Fibroblast of lung (primary cell): ENCODE results near the gene TMEM132D. TPM values are rescaled to one million over a fixed set of nuclear protein-coding genes. Genes with fewer than 3 reads are reported as not detected.
A peak's percentile ranks its signal among the peaks of the same experiment; 100 is the strongest.

Experiments used
- DNase-seq, 2 donors: peaks; one replicate each; pipeline versions ENCODE4 v3.0.0 to v3.0.0-alpha.2; 2010; ENCODE audit warnings: low read depth in 2 of 2
- H2AFZ ChIP-seq: 2 replicates; pipeline ENCODE4 v1.5.1; 2012; ENCODE audit warnings: low read length, control low read depth, inconsistent platforms
- H3K27ac ChIP-seq: 2 replicates; pipeline ENCODE4 v1.5.1; 2011; ENCODE audit warnings: low read length, control low read depth; ENCODE audit not compliant: insufficient read depth
- H3K27me3 ChIP-seq: 2 replicates; pipeline ENCODE4 v1.5.1; 2011; ENCODE audit warnings: mild to moderate bottlenecking, low read length; ENCODE audit not compliant: control insufficient read depth, insufficient read depth
- H3K36me3 ChIP-seq: 2 replicates; pipeline ENCODE4 v1.5.1; 2011; ENCODE audit warnings: low read length; ENCODE audit not compliant: control insufficient read depth, insufficient read depth
- H3K4me1 ChIP-seq: 2 replicates; pipeline ENCODE4 v1.5.1; 2011; ENCODE audit warnings: low read length; ENCODE audit not compliant: control insufficient read depth, insufficient read depth; ENCODE audit errors: extremely low read depth
- H3K4me2 ChIP-seq: 2 replicates; pipeline ENCODE4 v1.5.1; 2011; ENCODE audit warnings: low read length, control low read depth; ENCODE audit not compliant: insufficient read depth; ENCODE audit errors: extremely low read depth
- H3K4me3 ChIP-seq, 4 experiments: fragments of 200-600 bp in 1 of 4; sonication (generic) in 1 of 4; replicated peaks in 1 of 4; 2 replicates each; pipeline ENCODE4 v1.5.1; 2011 to 2016; ENCODE audit warnings: low read length in 4 of 4, low read depth in 3 of 4, mild to moderate bottlenecking in 3 of 4, control low read depth in 2 of 4, inconsistent platforms in 1 of 4, mixed read lengths in 1 of 4; ENCODE audit not compliant: insufficient read depth in 1 of 4; ENCODE audit errors: control extremely low read depth in 1 of 4
- H3K79me2 ChIP-seq: 2 replicates; pipeline ENCODE4 v1.5.1; 2012; ENCODE audit warnings: mild to moderate bottlenecking, low read length, inconsistent platforms; ENCODE audit not compliant: control insufficient read depth, insufficient read depth
- H3K9ac ChIP-seq: 2 replicates; pipeline ENCODE4 v1.5.1; 2011; ENCODE audit warnings: mild to moderate bottlenecking, low read length, control low read depth; ENCODE audit not compliant: insufficient read depth
- H3K9me3 ChIP-seq: 2 replicates; pipeline ENCODE4 v1.5.1; 2012; ENCODE audit warnings: low read depth, low read length; ENCODE audit not compliant: control insufficient read depth, insufficient read depth
- H4K20me1 ChIP-seq: 2 replicates; pipeline ENCODE4 v1.5.1; 2011; ENCODE audit warnings: low read length; ENCODE audit not compliant: control insufficient read depth, insufficient read depth; ENCODE audit errors: extremely low read depth
- EZH2 ChIP-seq: IDR thresholded peaks from 2 replicates; pipeline ENCODE4 v1.5.1; 2012; ENCODE audit warnings: low read length, control low read depth, mild to moderate bottlenecking; ENCODE audit errors: missing control alignments
- polyA plus RNA-seq, 2 donors: library from polyadenylated mRNA; depleted of rRNA in 1 of 2; stranded (reverse) in 1 of 2; unstranded in 1 of 2; fragments of >200 nt; gene quantifications; 2 replicates each; pipeline ENCODE4 v1.2.1, GENCODE V29; 2011 to 2012; ENCODE audit warnings: missing spikeins in 1 of 2
- total RNA-seq: library from RNA; depleted of rRNA; stranded (reverse); fragments of >200 nt; gene quantifications from 2 replicates; pipeline ENCODE4 v1.2.1, GENCODE V29; 2014
- TF ChIP-seq, protein P1 (sequence below), 2 donors: IDR thresholded peaks in 1 of 2; conservative IDR thresholded peaks in 1 of 2; 1 replicate in 1 of 2; 2 replicates in 1 of 2; pipeline ENCODE4 v1.5.1; 2011 to 2012; ENCODE audit warnings: low read length in 2 of 2, control low read depth in 1 of 2, inconsistent platforms in 1 of 2, low read depth in 1 of 2, mild to moderate bottlenecking in 1 of 2

The TMEM132D gene
- total and polyA plus RNA-seq, 2 donors (not counting 1 experiment from before 2014, with no cell fraction given) = not detected

DNA sequence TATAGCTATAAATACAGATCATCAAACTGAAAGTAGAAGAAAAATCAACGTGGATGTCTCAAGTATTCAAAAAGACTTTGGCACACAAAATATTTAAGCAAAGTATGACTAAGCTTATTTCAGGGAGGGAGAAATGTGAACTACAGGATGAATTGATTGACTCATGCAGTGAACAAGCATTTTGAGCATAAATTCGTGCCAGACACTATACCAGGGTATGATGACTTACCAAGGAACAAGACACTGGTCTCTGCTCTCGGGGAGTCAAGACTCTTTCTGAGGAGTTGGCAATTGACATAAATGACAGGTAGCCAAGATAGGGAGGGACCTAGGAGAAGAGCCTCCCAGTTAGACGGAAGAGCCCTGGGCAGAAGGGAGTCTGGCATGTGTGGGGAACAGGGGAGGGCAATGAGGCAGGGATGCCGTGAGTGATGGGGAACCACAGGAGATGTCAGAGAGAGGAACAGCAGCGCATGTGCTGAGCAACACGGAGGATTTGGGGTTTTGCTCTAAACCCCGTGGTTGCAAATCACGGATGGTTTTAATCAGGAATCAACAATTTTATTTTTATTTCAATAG, 115.2 kb downstream of the TMEM132D start:
- no peaks in the 10 kb centered on the region for H3K9me3 ChIP-seq
- no peaks in the 10 kb centered on the region for H3K27me3 ChIP-seq
- no peaks in the 10 kb centered on the region for H3K4me1 ChIP-seq
- H4K20me1 ChIP-seq = no peaks in the 10 kb centered on the region
- H3K4me2 ChIP-seq = no peak overlapping the region
- H3K9ac ChIP-seq = no peak overlapping the region
- H3K27ac ChIP-seq = no peak overlapping the region
- H3K36me3 ChIP-seq = no peaks in the 10 kb centered on the region
- H3K4me3 ChIP-seq = no peak overlapping the region
- TF ChIP-seq, protein P1, sequence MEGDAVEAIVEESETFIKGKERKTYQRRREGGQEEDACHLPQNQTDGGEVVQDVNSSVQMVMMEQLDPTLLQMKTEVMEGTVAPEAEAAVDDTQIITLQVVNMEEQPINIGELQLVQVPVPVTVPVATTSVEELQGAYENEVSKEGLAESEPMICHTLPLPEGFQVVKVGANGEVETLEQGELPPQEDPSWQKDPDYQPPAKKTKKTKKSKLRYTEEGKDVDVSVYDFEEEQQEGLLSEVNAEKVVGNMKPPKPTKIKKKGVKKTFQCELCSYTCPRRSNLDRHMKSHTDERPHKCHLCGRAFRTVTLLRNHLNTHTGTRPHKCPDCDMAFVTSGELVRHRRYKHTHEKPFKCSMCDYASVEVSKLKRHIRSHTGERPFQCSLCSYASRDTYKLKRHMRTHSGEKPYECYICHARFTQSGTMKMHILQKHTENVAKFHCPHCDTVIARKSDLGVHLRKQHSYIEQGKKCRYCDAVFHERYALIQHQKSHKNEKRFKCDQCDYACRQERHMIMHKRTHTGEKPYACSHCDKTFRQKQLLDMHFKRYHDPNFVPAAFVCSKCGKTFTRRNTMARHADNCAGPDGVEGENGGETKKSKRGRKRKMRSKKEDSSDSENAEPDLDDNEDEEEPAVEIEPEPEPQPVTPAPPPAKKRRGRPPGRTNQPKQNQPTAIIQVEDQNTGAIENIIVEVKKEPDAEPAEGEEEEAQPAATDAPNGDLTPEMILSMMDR (conservative IDR thresholded peaks at IDR 0.05 in 1 of 2, IDR thresholded peaks at IDR 0.05 in 1 of 2; ENCODE audit: low read depth in 1 of 2, low read length in 2 of 2) = no peak
- TF ChIP-seq EZH2 = no peak
- no peaks in the 10 kb centered on the region for H3K79me2 ChIP-seq
- no peak overlapping the region for H2AFZ ChIP-seq
- peak in 1 of 2 donors; percentile 83 for DNase-seq

DNA sequence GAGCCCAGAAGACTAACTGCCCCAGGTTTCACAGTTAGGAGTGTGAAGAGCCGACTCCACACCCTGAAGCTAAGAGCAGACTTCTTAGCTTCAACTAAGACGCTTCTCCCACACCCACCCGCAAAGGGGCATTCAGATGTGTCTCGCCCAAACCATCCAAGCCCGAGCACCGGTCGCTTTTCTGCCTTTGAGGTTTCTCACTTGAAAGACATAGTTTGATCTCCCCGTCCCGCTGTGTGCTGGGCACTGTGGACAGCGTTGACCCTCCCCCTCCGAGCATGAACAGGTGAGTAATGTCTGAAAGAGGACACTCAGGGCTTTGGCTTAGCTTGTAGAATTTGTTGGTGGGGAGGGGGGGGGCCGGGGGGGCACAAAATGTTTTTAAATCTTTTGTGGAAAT, 123.8 kb downstream of the TMEM132D start:
- DNase-seq = no peak
- Histone ChIP-seq H3K4me1 (no peaks in the 10 kb centered on the region), H3K9me3 (no peaks in the 10 kb centered on the region), H3K27me3 (no peaks in the 10 kb centered on the region), H2AFZ (no peak overlapping the region), H4K20me1 (no peaks in the 10 kb centered on the region), H3K36me3 (no peaks in the 10 kb centered on the region), H3K27ac (no peak overlapping the region), H3K4me2 (no peak overlapping the region), H3K9ac (no peak overlapping the region), H3K79me2 (no peaks in the 10 kb centered on the region), H3K4me3 (no peak overlapping the region)
- TF ChIP-seq, protein P1 (conservative IDR thresholded peaks at IDR 0.05 in 1 of 2, IDR thresholded peaks at IDR 0.05 in 1 of 2; ENCODE audit: low read depth in 1 of 2, low read length in 2 of 2) = no peak
- no peak for TF ChIP-seq EZH2

DNA sequence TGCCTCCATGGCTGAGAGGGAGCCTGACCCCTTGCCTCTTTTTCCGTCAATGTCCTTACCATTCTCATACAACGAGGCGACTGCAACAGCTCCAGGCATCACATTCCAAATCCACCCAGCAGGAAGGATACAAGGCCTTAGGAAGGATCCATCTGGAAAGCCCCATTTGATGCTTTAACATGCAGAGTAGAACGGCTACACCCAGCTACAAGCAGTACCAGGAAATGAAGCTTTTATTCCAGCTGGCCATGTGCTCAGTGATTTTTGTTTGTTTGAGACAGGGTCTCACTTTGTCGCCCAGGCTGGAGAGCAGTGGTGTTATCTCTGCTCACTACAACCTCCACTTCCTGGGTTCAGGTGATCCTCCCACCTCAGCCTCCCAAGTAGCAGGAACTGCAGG, 124.8 kb downstream of the TMEM132D start:
- H3K4me2 ChIP-seq = no peak overlapping the region
- H3K4me3 ChIP-seq = no peak overlapping the region
- DNase-seq = no peak
- no peaks in the 10 kb centered on the region for H3K27me3 ChIP-seq
- H3K79me2 ChIP-seq = no peaks in the 10 kb centered on the region
- H3K4me1 ChIP-seq = no peaks in the 10 kb centered on the region
- H3K9me3 ChIP-seq = no peaks in the 10 kb centered on the region
- H3K36me3 ChIP-seq = no peaks in the 10 kb centered on the region
- no peak for TF ChIP-seq EZH2
- TF ChIP-seq, protein P1 (conservative IDR thresholded peaks at IDR 0.05 in 1 of 2, IDR thresholded peaks at IDR 0.05 in 1 of 2; ENCODE audit: low read depth in 1 of 2, low read length in 2 of 2) = no peak
- no peak overlapping the region for H3K27ac ChIP-seq
- H4K20me1 ChIP-seq = no peaks in the 10 kb centered on the region
- H3K9ac ChIP-seq = no peak overlapping the region
- no peak overlapping the region for H2AFZ ChIP-seq
